ENCODE measurements around the gene BIRC2.

The BIRC2 gene

GRCh38 chr11:102375720-102376399 is 28.8 kb downstream of the BIRC2 start:
- no peak for DNase-seq (ENCODE audit: low read depth)

DNA sequence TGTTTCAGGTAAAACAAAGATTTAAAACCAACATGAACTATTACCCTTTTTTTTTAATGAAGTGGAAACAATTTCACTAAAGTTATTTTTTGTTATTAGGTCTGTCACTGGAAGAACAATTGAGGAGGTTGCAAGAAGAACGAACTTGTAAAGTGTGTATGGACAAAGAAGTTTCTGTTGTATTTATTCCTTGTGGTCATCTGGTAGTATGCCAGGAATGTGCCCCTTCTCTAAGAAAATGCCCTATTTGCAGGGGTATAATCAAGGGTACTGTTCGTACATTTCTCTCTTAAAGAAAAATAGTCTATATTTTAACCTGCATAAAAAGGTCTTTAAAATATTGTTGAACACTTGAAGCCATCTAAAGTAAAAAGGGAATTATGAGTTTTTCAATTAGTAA is 30.9 kb downstream of the BIRC2 start:
- DNase-seq (ENCODE audit: low read depth): no peak

DNA sequence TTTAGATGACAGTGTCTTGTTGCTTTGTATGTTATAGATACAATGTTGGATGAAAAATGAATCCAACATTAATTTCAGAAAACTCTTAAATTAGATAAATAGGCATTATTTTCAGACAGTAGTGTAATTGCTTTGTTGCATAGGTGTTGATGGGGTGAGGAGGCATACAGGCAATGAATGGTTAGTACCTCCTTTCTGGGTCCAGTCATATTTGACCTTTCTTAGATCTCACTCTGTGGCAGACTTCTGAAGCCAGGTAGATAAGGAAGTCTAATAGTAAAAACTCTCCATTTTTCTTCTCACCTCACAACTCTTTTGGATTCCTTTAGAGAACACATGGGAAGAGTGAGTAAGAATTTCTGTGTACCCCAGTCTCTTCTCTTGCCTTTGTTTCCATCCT is 31.8 kb downstream of the BIRC2 start:
- DNase-seq (ENCODE audit: low read depth): no peak

- DNase-seq (ENCODE audit: low read depth): no peak
Observed at GRCh38 chr11:102382384-102382783, 35.4 kb downstream of the BIRC2 start.

GRCh38 chr11:102383839-102384238 is 36.8 kb downstream of the BIRC2 start:
- DNase-seq (ENCODE audit: low read depth): no peak

- no peak for DNase-seq (ENCODE audit: low read depth)
Observed at GRCh38 chr11:102384419-102385079, 37.5 kb downstream of the BIRC2 start.

GRCh38 chr11:102385085-102386007 is 38.3 kb downstream of the BIRC2 start:
- no peak for DNase-seq (ENCODE audit: low read depth)

- no peak for DNase-seq (ENCODE audit: low read depth)
Observed at GRCh38 chr11:102386136-102386734, 39.2 kb downstream of the BIRC2 start.

DNA sequence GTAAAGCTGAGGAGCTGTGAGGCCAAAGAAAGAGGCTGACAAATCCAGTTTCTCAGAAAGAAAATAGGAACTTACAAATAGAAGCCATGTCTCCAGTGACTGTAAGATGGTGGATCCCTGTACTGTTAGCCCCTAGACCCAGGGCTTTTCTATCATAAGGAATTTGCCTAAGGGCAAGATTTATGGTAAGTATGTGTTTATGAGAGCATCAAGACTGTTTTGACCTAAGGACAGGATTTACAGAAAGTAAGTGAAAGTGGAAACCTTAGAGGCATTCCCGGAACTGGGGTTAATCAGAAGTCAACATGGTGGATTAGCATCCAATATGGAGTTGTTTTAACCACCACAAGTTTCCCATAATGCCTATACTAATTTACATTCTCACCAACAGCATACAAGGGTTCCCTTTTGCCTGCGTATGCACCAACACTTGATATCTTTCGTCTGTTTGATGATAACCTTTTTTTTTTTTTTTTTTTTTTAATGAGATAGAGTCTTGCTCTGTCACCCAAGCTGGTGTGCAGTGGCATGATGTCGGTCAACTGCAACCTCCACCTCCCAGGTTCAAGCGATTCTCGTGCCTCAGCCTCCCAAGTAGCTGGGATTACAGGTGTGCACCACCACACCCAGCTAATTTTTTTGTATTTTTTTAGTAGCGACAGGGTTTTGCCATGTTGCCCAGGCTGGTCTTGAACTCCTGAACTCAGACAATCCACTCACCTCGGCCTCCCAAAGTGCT is 40.2 kb downstream of the BIRC2 start:
- no peak for DNase-seq (ENCODE audit: low read depth)

DNA sequence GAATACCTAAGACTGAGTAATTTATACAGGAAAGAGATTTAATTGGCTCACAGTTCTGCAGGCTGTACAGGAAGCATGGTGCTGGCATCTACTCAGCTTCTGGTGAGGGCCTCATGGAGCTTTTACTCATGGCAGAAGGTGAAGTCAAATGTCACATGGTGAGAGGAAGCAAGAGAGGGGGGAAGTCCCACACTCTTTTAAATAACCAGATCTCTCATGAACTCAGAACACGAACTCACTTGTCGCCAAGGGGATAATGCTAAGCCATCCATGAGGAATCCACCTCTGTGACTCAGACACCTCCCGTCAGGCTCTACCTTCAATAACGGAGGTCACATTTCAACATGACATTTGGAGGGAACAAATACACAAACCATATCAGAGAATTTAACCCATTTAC is 42.2 kb downstream of the BIRC2 start:
- DNase-seq (ENCODE audit: low read depth): no peak

- DNase-seq (ENCODE audit: low read depth): no peak
Observed at GRCh38 chr11:102390667-102391465, 43.9 kb downstream of the BIRC2 start.

GRCh38 chr11:102391549-102392237 is 44.7 kb downstream of the BIRC2 start:
- no peak for DNase-seq (ENCODE audit: low read depth)

- DNase-seq (ENCODE audit: low read depth): no peak
Observed at GRCh38 chr11:102393272-102393730, 46.3 kb downstream of the BIRC2 start.

- no peak for DNase-seq (ENCODE audit: low read depth)
Observed at GRCh38 chr11:102395720-102396393, 48.8 kb downstream of the BIRC2 start.

GRCh38 chr11:102396708-102397563 is 49.9 kb downstream of the BIRC2 start:
- DNase-seq (ENCODE audit: low read depth): no peak

- no peak for DNase-seq (ENCODE audit: low read depth)
Observed at GRCh38 chr11:102398297-102398696, 51.3 kb downstream of the BIRC2 start.

- DNase-seq (ENCODE audit: low read depth): no peak
Observed at GRCh38 chr11:102399189-102399588, 52.2 kb downstream of the BIRC2 start.

DNA sequence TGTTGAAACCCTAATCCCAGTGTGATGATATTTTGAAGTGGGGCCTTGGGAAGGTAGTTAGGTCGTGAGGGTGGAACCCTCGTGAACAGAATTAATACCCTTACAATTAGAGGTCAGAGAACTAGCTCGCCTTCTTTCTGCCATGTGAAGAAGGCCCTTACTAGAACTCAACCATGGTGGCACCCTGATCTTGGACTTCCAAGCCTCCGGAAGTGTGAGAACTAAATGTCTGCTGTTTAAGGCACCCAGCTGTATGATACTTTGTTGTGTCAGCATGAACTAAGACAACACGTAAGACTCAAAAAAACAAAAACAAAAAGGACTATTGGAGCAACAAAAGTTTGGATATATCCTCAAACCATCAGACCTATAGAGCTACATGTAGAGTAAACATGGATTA is 53.6 kb downstream of the BIRC2 start:
- DNase-seq (ENCODE audit: low read depth): no peak

DNA sequence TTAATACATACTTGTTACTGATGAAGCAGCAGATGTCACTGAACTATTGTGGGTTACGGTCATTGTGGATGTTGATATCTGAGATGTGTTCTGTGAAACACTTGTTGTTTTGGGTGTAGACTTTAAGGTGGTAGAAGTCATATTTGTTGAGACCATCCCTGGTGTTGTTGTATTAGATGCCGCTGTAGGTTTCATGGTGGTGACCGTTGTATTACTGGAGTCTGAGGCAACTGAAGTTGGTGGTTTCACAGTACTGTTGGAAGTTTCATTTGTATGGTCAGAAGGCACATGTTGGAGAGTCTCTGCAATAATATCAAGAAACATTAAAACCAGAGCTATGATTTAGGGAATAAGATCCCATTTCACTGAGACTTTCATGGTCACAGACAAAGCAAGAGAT is 54.9 kb downstream of the BIRC2 start:
- DNase-seq (ENCODE audit: low read depth): no peak
